ENCODE data around the gene S100A3.

S100A3 gene

GRCh38 chr1:153513023-153513422 lies 36.0 kb downstream of the S100A3 start:
- DNase-seq, result no peak
- peaks cover 0 to 13% (median 4%) of the 10 kb centered on the region in 4 donors for H3K4me1 ChIP-seq
- TF ChIP-seq CTCF (IDR thresholded peaks at IDR 0.05), result no peak
- intact Hi-C loops (cut with DNase I; ENCODE audit: low total_unique reads), result loop anchor here (10.0 kb wide), 1 partner anchor 232 kb away; no protein-coding TSS in a partner anchor
- no peaks in the 10 kb centered on the region for H3K27me3 ChIP-seq
- no peak overlapping the region for H3K4me3 ChIP-seq
- H3K9me3 ChIP-seq, result no peaks in the 10 kb centered on the region
- H3K36me3 ChIP-seq, result no peaks in the 10 kb centered on the region
- H3K27ac ChIP-seq, result no peak overlapping the region

GRCh38 chr1:153510984-153511410 lies 38.1 kb downstream of the S100A3 start:
- TF ChIP-seq CTCF (IDR thresholded peaks at IDR 0.05), result peak; percentile 91 to 94

GRCh38 chr1:153509729-153510354 lies 39.2 kb downstream of the S100A3 start:
- intact Hi-C loops (cut with DNase I; ENCODE audit: low total_unique reads), result loop anchor here (2.0 to 10.0 kb wide), 3 partner anchors 59 to 235 kb away; partner anchors contain the start of gene S100A14

More at GRCh38 chr1:153510984-153511410, 38.1 kb downstream of the S100A3 start:
- peaks cover 10 to 32% (median 24%) of the 10 kb centered on the region in 4 donors for H3K4me1 ChIP-seq
- intact Hi-C loops (cut with DNase I; ENCODE audit: low total_unique reads), result loop anchor here (2.0 to 10.0 kb wide), 2 partner anchors 58 to 234 kb away; no protein-coding TSS in a partner anchor
- no peaks in the 10 kb centered on the region for H3K9me3 ChIP-seq
- H3K27me3 ChIP-seq, result no peaks in the 10 kb centered on the region
- peak overlapping the region in 1 of 2 donors; percentile 20 for H3K27ac ChIP-seq
- no peaks in the 10 kb centered on the region for H3K36me3 ChIP-seq
- no peak overlapping the region for H3K4me3 ChIP-seq
- DNase-seq, result peak; percentile 74 to 87

GRCh38 chr1:153509036-153509435 lies 40.0 kb downstream of the S100A3 start:
- no peak for DNase-seq
- Histone ChIP-seq H3K36me3 (no peaks in the 10 kb centered on the region), H3K9me3 (no peaks in the 10 kb centered on the region), H3K4me1 (peaks cover 10 to 34% (median 25%) of the 10 kb centered on the region in 4 donors), H3K27ac (no peak overlapping the region), H3K4me3 (no peak overlapping the region), H3K27me3 (no peaks in the 10 kb centered on the region)
- intact Hi-C loops (cut with DNase I; ENCODE audit: low total_unique reads), result loop anchor here (5.0 kb wide), 1 partner anchor 108 kb away; the partner anchor contains the start of gene S100A14
- TF ChIP-seq CTCF (IDR thresholded peaks at IDR 0.05), result no peak

More at GRCh38 chr1:153509729-153510354, 39.2 kb downstream of the S100A3 start:
- H3K27me3 ChIP-seq, result no peaks in the 10 kb centered on the region
- H3K9me3 ChIP-seq, result no peaks in the 10 kb centered on the region
- peaks cover 10 to 34% (median 25%) of the 10 kb centered on the region in 4 donors for H3K4me1 ChIP-seq
- TF ChIP-seq CTCF (IDR thresholded peaks at IDR 0.05), result peak; percentile 37 to 45
- no peak for DNase-seq
- H3K27ac ChIP-seq, result no peak overlapping the region
- no peak overlapping the region for H3K4me3 ChIP-seq
- no peaks in the 10 kb centered on the region for H3K36me3 ChIP-seq

GRCh38 chr1:153507926-153508583 lies 41.0 kb downstream of the S100A3 start:
- intact Hi-C loops (cut with DNase I; ENCODE audit: low total_unique reads), result loop anchor here (5.0 kb wide), 1 partner anchor 109 kb away; the partner anchor contains the start of gene S100A14

More at GRCh38 chr1:153507926-153508583, 41.0 kb downstream of the S100A3 start:
- Histone ChIP-seq H3K4me1 (peaks cover 10 to 34% (median 25%) of the 10 kb centered on the region in 4 donors), H3K36me3 (no peaks in the 10 kb centered on the region), H3K9me3 (no peaks in the 10 kb centered on the region), H3K27ac (peak overlapping the region; percentile 81 to 82), H3K27me3 (no peaks in the 10 kb centered on the region), H3K4me3 (no peak overlapping the region)
- no peak for DNase-seq
- TF ChIP-seq CTCF (IDR thresholded peaks at IDR 0.05), result no peak

Data from tibial artery (tissue), 4 donors.